ENCODE measurements around the gene IFNL1. TPM values are rescaled to one million over a fixed set of nuclear protein-coding genes. Genes with fewer than 3 reads are reported as not detected.
A peak's percentile ranks its signal among the peaks of the same experiment; 100 is the strongest.

IFNL1 gene
- total RNA-seq, 2 donors from 2014 or later = not detected

GRCh38 chr19:39251846-39252245, 44.4 kb upstream of the IFNL1 start:
- no peak for DNase-seq
- no peak overlapping the region for H3K4me3 ChIP-seq
- intact Hi-C loops (cut with DNase I) = no loop called here

GRCh38 chr19:39252458-39252857, 43.7 kb upstream of the IFNL1 start:
- H3K36me3 ChIP-seq = no peaks in the 10 kb centered on the region
- intact Hi-C loops (cut with DNase I) = no loop called here
- H3K27me3 ChIP-seq = peaks cover 14% of the 10 kb centered on the region
- TF ChIP-seq CTCF (IDR thresholded peaks at IDR 0.05) = no peak
- H3K9ac ChIP-seq (ENCODE audit: low read depth in 2 of 2, low read length in 2 of 2) = no peak overlapping the region
- no peak for DNase-seq
- H3K4me3 ChIP-seq = no peak overlapping the region
- no peaks in the 10 kb centered on the region for H3K9me3 ChIP-seq
- no peak overlapping the region for H3K27ac ChIP-seq
- H3K4me1 ChIP-seq = no peaks in the 10 kb centered on the region

More at GRCh38 chr19:39251846-39252245, 44.4 kb upstream of the IFNL1 start:
- Histone ChIP-seq H3K36me3 (no peaks in the 10 kb centered on the region), H3K9ac (ENCODE audit: low read depth in 2 of 2, low read length in 2 of 2) (no peak overlapping the region), H3K27ac (no peak overlapping the region), H3K4me1 (no peaks in the 10 kb centered on the region), H3K27me3 (peaks cover 20% of the 10 kb centered on the region), H3K9me3 (no peaks in the 10 kb centered on the region)
- no peak for TF ChIP-seq CTCF (IDR thresholded peaks at IDR 0.05)

GRCh38 chr19:39253374-39254149, 42.6 kb upstream of the IFNL1 start:
- H3K27me3 ChIP-seq = peaks cover 3% of the 10 kb centered on the region
- H3K4me3 ChIP-seq = no peak overlapping the region
- no peak overlapping the region for H3K9ac ChIP-seq (ENCODE audit: low read depth in 2 of 2, low read length in 2 of 2)
- no peak for DNase-seq
- intact Hi-C loops (cut with DNase I) = no loop called here
- no peak overlapping the region for H3K27ac ChIP-seq
- H3K36me3 ChIP-seq = no peaks in the 10 kb centered on the region
- H3K9me3 ChIP-seq = no peaks in the 10 kb centered on the region
- TF ChIP-seq CTCF (IDR thresholded peaks at IDR 0.05) = no peak
- H3K4me1 ChIP-seq = no peaks in the 10 kb centered on the region

DNA sequence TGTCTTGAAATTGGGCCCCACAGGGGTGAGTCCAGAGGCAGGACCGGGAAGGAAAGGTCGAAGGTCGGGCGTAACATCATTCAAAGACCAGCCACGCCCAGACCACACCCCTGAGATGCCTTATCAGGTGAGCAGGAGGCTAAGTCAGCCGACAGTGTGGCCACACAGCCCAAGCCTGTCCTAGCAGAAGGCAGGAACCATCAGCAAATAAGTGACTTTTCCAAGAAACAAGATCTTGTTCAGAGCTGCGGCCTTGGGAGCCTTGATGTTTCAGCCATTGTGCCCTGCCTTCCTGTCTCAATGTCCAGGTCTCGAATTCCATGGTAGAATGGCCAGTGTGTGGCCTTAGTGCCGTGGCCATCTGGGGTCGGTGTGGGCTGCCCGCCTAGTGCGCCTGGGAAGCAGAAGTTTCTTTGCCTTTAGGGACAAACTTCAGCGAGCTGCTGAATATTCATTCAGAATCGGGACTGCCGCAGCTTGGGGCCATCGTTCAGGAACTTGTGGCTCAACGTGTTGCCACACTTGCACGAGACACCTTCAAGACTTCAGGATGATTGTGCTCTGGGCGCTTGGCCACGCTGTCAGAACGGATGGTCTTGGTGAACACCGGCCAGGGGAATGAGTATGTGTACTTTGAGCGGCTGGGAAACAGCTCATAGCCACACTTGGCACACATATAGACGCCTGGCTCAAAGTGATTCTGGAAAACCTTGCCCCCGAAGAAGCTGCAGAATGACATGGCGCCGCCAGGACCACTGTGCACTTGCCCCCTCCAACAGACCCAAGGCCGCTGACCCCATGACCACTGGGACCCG, 41.5 kb upstream of the IFNL1 start:
- no peak overlapping the region for H3K27ac ChIP-seq
- H3K9me3 ChIP-seq = no peaks in the 10 kb centered on the region
- H3K4me1 ChIP-seq = no peaks in the 10 kb centered on the region
- no peak overlapping the region for H3K4me3 ChIP-seq
- intact Hi-C loops (cut with DNase I) = no loop called here
- H3K27me3 ChIP-seq = no peaks in the 10 kb centered on the region
- H3K36me3 ChIP-seq = no peaks in the 10 kb centered on the region
- TF ChIP-seq CTCF (IDR thresholded peaks at IDR 0.05) = no peak
- peak; percentile 30 for DNase-seq
- no peak overlapping the region for H3K9ac ChIP-seq (ENCODE audit: low read depth in 2 of 2, low read length in 2 of 2)

GRCh38 chr19:39257227-39257626, 39.0 kb upstream of the IFNL1 start:
- H3K9ac ChIP-seq (ENCODE audit: low read depth in 2 of 2, low read length in 2 of 2) = no peak overlapping the region
- H3K4me3 ChIP-seq = no peak overlapping the region
- DNase-seq = no peak
- intact Hi-C loops (cut with DNase I) = no loop called here
- H3K9me3 ChIP-seq = no peaks in the 10 kb centered on the region
- no peak for TF ChIP-seq CTCF (IDR thresholded peaks at IDR 0.05)
- H3K4me1 ChIP-seq = no peaks in the 10 kb centered on the region
- peaks cover 3% of the 10 kb centered on the region for H3K27me3 ChIP-seq
- H3K27ac ChIP-seq = no peak overlapping the region
- H3K36me3 ChIP-seq = no peaks in the 10 kb centered on the region
